SK-N-DZ (cell line): ENCODE data around the gene SFMBT1.
A peak's percentile ranks its signal among the peaks of the same experiment; 100 is the strongest.

Experiments
- DNase-seq: peaks from one replicate; pipeline ENCODE4 v3.0.0-alpha.2; 2015; ENCODE audit warnings: low spot score

Gene SFMBT1

DNA sequence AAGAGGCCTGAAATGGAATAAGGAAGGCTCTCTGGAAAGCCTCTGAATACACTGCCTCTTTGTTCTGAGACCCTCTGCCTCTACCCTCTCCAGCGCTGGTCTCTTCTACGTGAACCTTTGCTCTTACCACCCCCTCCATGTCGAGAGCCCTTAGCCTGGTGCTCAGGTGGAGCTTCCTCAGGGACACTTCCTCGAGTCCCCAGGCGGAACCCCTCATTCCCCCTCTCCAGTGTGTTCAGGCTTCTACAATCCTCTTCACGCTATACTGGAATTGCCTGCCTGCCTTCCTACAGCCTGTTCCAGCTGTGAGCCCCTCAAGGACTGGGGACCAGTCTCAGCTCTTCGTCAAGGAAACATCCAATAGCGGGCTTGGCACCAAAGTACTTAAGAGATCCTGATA, 156.0 kb downstream of the SFMBT1 start:
- DNase-seq: no peak

DNA sequence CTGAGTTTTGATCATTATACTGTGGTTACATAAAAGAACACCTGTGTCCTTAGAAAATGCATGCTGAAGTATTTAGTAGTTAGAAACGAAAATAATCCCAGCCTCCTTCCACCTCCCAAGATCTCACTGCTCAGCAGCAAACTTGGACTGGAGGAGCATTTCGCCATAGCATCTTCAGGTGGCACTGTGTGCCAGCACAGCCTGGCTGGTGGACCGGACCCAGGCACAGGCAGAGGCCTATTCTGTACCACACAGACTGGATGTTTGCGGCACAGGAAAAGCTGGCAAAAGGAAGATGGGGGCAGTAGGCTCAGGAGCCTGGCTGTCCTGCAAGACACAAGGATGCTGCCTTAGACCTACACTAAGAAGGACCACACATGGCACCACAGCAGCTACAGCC, 158.7 kb downstream of the SFMBT1 start:
- no peak for DNase-seq

DNA sequence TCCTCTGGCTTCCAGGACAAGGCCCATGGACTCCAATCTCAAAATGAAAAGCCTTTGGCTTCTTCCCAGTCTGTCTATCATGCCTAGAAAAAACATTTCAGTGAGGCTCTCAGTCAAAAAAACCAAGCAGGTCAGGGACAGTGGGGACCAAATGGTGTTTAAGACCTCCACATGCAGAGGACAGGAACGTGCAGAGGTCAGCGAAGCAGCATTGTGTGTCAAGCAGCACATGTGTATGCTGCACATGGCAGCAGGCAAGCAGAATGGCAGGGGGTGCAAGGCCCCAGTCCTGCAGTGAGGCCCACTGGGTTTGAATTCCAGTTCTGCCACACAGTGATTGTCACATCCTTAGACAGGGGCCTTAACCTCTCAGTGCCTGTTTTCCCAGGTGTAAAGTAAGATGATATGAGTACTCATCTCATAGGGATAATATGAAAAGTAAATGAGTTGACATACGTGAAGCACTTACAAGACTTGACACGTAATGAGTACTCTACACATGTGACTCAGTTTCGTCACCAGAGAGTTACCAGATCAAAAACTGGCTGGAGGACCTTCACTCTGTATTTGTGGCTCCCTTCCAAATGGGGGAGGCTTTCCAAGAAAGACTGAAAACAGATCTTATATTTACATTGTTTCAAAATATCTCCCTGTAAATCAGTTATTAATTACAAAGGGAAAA, 159.7 kb downstream of the SFMBT1 start:
- no peak for DNase-seq

DNA sequence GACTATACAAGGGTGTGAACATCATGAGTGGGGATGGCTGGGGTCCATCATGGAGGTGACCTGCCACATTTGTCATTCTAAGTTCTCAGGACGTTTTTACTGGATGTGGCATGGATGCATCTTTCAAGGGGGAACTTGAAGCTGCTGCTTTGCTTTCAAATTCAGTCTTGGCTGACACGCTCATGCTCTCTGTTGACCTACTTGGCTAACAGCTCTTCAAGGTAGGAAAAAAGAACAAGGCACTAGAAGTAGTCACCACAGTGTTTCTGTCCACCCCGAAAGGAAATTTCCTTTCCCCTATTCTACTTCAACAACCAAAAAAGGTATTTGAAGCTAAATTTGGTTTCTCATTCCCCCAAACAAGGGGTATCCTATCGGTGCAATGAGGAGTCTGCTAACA, 163.5 kb downstream of the SFMBT1 start:
- no peak for DNase-seq

DNA sequence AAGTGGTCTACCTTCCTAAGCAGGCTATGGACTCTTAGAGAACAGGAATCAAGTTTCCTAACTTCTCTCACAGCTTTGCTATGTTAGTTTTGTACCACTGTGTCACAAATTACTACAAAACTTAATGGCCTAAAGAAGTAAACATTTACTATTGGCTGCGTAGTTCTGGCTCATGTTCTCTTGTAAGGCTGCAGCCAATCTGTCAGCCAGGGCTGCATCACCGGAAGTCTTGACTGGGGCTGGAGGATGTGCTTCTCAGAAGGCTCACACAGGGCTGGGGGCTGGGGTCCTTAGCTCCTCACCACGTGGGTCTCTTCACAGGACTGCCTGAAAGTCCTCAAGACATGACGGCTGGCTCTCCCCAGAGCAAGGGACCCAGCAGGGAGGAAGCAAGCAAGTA, 164.0 kb downstream of the SFMBT1 start:
- no peak for DNase-seq

DNA sequence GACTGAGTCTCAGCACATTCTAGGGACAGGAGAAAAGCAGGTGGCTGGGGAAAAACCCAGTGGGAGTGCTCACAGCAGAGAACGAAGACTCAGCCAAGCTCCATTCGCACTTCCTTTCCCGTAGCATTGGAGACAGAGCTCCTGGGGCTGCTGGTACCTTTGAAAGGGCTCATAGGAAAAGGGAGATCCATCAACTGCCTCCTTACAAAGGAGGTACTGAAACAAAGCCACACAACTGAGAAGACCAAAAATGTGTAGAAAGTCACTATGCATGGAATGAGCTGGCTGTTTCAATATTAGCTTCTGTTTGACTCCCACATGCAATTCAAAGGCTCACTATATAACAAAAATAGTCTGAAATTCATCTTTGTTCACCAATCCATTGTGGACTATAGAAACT, 165.4 kb downstream of the SFMBT1 start:
- DNase-seq: no peak

DNA sequence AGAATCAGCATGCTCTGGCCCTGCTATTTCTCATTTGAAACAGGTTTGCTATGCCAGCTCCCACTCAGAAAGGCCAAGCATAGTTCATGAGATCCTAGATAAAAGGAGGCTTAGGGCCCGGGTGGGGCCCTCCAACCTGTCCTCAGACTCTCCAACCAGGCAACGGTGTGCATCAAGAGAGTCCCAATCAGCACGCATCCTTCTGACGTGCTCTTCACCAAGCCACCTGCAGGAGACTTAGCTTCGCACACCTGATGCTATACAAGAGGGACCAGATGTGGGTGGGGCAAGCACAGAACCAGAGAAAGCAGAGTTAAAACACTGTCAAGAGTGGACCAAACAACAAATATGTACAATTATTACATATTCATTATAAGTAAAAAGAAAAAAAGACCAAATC, 165.8 kb downstream of the SFMBT1 start:
- DNase-seq: no peak

DNA sequence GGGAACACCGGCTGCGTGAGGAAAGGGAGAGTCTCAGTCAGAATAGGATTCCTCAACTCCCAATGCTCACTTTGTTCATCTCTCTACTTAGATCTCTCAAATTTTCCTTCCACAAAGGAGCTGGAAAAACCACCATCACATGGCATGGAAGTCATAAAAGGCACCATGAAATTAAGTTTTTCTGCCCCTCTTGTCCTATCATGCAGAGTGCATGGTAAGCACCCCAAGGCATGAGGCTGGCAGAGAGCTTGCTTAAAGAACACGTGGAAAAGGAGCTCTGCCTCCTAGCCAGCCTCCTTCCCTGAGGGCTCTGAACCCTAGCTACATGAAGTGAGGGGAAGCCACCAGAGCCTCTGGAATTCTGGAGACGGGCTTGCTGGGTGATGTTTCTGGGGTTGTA, 166.3 kb downstream of the SFMBT1 start:
- DNase-seq: no peak

DNA sequence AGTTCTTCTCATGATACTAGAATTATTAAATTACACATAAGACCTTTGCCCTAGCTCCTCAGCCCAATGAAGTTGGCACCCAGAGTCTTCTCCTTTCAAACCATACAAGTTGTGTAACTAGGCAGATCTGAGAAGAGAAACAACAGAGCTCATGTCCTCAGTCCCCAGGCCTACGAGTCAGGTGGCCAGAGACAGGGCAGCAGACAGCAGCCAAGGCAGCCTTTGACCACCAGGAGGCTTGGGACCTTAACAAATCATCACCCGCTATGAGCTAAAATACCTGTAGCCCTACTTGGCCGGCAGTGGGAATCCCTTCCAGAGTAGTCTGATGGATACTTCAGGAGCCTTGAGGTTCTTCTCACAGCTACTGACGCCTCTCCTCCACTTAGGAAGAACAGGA, 166.8 kb downstream of the SFMBT1 start:
- no peak for DNase-seq

DNA sequence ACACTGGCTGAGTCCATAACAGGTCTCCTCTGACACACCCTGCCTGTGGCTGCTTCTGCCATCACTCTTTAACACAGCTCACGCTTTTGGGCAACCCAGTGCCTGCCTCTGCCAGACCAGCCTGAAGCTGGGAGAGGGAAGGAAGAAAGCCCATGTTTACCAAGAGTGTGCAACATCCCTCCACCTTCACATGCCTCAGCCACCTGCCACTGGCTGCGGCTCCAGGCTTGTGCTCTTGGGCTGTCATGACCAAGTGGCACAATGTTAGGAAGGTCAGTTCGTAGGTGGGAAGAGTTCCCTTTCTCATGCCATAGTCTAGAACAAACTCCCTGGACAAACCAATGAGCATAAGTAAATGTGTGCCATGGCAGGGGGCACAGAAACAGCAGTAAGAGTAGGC, 168.8 kb downstream of the SFMBT1 start:
- DNase-seq: no peak

DNA sequence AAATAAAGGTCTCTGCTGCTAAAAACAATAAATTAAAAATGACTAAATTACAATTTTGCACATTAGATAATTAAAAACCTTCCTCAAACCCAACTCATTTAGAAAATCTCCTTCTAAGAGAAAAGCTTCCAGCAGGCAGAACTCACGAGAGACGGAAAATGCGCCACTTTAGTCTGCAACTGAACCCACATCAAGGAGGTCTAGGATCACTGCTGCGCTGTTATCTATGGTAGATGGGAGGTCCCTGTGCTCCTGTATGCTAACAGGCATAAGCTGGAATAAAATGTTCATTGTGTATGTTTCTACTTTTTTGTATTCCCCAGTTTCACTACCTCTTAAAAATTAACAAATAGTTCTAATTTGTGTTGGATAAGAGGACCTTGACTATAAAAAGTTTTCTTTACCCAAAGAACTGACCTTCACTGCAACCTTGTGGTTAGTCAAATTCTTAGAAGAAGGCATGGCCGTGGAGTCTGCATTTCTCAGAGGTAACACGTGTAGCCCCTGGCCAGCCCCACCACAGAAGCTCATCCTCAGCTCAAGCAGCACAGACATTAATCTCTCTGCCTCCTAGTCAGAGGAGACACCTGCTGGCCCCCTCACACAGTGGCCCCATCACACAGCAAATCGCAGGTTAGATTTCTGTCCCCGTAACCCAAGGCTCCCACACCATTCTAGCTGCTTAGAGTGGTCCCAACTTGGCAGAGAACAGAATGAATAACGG, 170.8 kb downstream of the SFMBT1 start:
- DNase-seq: no peak

DNA sequence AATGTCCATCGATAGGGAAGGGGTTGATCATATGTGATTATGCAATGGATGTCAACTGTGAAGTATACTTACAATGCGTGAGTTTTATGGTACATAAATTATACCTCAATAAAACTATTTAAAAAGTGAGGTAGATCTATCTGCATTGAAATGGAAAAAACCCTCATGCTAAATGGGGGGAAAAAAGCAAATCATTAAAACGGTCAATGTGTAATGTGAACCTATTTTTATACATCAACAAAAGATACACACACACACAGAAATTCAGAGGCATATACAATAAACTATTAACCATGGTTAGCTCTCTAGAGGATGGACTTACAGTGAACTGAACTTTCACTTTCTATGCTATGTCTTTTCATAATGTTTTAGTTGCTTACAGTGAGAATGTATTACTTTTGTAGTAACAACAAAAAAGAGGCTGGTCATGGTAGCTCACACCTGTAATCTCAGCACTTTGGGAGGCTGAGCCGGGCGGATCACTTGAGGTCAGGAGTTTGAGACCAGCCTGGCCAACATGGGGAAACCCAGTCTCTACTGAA, 171.6 kb downstream of the SFMBT1 start:
- no peak for DNase-seq

DNA sequence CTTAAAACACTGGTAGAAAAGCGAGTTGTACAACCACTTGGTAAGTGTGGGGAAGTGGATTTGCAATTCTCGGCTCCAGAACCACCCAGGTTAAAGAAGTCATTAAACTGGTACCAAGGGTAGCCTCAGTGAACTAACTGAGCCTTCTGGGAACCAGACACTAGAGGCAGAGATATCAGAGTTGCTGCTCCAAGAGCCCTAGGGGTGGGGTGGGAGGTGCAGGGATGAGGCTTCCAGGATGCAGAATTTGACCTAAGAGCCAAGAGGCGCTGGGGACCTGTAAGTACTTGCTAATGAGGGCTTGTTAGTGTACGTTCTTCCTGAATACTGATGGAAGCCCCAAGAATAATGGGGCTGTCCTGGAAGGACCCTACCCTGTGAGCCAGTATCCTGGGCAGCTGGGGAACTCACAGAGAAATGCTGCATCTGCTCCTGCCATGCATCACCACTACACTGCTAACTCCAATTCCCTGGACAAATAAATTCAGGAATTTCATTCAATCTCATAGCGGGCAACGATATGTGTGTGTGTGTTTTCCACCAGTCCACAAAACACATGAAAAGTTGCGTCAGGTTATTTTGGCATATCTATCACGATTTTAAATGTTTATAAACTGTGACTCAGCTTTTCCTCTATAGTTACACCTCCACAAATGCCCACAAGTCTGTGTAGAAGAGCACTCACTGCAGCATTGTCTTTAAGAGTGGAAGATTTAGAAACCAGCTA, 172.3 kb downstream of the SFMBT1 start:
- no peak for DNase-seq

DNA sequence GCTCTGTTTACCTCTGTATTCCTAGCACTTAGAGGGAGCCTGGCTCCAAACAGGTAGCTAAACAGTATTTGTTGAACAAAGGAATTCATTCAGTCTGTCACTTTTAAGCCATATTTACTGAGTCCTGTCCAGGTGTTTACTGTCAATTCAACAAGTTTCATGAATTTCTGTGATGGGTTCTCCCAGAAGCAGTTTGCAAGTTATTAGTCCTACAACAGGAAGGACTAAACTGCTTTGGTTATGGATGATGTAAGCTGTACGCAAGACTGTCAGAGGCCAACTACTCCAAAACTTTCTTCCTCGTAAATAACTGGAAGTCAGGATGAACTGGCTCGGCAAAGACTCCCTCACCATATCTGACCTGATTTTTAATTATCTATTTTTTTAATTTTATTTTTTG, 173.6 kb downstream of the SFMBT1 start:
- no peak for DNase-seq

DNA sequence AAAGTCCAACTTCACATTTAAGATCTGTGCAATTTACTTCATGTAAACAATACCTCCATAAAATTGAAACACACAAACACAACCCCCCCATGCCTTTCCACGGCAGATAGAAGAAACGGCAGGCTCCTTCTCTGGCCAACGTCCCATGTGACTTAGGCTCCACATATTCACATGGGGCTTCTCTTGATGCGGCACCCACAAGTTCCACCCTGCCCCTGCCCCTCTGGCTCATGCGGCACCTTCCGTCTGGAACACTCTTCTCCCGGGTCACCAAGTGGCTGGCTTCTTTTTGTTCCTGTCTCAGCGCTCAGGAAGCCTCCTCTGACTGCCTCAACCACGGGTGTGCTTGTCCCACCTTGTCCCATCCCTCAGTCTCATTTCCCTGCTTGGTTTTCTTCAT, 174.1 kb downstream of the SFMBT1 start:
- no peak for DNase-seq

DNA sequence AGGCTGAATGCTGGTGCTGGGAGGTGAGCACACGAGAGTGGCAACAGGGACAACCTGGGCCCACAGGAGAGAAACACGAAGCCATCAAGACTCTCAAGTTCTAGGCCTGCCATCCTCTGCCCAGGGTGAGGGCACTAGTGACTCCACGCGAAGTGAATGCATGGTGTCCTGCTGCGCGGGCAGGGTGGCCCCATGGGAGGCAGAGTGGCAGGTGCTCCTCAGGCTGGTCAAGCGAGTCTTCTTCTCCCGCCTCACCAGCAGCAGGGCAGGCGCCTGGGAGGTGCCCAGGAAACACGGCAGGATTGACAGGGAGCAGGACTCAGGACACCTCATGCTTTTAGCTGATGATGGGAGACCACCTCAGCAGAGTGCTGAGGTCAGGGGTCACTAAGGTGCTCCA, 175.4 kb downstream of the SFMBT1 start:
- DNase-seq: no peak

DNA sequence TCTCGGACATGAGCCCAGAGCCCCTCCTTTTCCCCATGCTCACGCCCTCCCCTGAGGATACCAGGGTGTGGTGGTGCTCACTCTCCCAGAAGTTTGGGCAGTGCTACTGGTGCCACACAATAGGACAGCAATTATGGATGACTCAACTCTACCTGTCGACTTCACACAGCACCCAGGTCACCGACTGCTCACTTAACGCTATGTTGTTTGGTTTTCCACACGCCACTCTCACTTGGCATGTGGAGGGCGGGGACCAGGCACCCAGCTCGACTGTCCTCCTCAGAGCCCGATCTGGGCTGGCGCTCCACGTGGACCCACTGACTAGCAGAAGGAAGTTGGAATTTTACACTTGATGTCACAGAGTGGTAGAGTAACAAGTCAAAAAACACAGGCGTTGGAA, 179.4 kb downstream of the SFMBT1 start:
- no peak for DNase-seq

DNA sequence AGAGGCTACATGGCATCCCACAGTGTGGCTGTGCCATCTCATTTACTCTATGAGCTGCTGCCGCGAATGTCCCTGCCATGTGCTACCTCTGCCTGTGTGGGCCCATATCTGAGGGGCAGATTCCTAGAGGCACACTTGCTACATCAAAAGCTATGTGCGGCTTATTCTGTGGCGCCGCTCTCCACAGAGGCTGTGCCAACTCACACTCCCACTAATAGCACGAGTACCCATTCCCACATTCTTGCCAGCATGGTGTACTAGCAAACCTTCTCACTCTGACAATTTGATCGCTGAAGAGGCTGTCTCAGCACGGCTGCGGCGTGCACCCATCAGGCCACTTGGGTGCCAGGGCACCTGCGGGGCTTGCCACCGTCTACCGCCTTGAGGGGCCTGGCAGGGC, 179.9 kb downstream of the SFMBT1 start:
- no peak for DNase-seq

DNA sequence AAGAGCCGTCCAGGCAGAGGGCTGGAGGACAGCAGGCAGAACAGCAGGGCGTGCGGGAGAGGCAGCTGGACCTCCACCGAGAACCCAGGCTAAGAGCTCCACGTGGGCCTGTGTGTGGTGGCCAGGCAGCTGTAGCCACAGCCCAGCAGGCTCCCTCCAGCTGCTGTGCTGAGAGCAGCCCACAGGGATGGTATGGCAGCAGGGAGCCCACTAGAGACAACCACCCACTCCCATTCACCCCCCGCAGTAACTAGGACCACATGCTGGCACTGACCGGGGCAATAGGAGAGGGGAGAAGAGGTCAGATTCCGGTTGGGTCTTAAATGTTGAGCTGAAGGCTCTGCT, 185.5 kb downstream of the SFMBT1 start:
- no peak for DNase-seq

DNA sequence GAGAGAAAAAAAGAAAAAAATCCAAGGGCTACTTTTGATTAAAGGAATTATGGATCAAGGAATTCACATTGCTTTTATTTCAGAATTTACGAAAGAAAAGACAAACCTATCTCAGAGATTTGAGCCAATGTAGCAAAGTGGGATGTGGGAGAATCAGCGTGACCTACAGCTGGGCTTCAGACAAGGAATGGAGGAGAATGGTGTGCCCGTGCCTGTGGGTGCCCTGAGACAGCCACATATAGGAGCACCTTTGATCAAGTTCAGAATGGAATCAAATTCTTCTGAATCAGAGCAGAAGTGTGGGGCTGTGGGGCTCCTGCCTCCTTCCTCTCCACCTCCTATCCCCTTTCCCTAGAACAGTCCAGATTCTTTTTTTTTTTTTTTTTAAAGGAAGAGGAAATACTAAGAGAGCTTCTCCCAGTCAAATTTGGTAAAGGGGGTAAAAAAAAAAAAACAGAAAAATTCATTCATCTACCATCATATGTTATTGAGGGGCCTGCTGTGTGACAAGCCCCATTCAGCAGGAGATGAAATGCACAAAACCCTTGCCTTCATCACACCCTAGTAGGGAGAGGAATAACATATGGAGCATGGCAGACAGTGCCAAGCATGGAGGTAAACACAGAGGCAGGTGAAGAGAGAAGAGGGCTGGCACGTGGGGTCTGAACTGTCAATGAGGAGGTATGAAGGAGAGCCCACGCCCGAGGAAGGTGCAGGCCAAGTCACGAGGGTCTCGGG, 186.0 kb downstream of the SFMBT1 start:
- DNase-seq: no peak

DNA sequence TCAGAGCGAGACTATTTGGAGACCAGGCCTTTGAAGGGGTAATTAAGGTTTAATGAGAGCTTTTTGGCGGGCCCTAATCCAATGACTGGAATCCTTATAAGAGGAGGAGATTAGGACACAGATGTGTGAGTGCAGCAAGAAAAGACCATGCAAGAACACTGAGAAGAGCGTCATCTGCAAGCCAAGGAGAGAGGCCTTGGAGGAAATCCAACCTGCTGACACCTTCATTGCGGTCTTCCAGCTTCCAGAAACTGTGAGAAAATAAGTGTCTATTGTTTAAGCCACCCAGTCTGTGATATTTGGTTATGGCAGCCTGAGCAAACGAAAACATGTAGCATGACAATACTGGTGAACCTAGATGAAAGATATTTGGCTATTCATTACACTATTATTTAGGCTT, 188.0 kb downstream of the SFMBT1 start:
- DNase-seq: no peak

DNA sequence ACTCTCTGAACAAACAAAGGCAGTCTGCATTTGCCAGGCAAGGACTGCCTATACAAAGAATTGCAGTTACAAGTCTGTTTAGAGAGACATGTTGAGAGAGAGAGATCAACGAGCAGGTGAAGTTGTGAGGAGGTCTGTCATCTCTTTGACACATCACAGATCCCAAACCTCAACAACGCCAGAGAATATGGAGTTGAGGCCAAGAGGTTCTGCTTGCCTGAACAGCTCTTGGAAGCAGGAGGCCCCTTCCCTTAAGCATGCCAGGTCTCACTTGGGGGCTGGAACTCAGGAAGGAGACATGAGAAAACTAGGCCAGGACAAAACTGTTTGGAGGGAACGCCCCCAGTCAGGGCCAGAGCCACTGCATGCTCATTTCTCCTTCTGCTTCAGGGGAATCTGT, 188.7 kb downstream of the SFMBT1 start:
- peak; percentile 34 for DNase-seq
